Ureter (tissue), 1 donor: ENCODE data around the gene PLA2G6. TPM values are rescaled to one million over a fixed set of nuclear protein-coding genes. Genes with fewer than 3 reads are reported as not detected.
"Not testable (repeated sequence)": the region's sequence is repeated elsewhere in the genome, so short reads cannot be mapped to it uniquely, and the experiment has no call there.

ENCODE experiments used
- DNase-seq: peaks from one replicate; pipeline ENCODE4 v3.0.0-alpha.2; 2020; ENCODE audit warnings: low spot score
- total RNA-seq: library from RNA; stranded (reverse); gene quantifications from one replicate; pipeline ENCODE4 v1.2.4, GENCODE V29; 2023
- donor health status: DM: yes; HTN: yes; CAD: no.

The PLA2G6 gene
- total RNA-seq, 1 donor from 2014 or later = 56.4 TPM

DNA sequence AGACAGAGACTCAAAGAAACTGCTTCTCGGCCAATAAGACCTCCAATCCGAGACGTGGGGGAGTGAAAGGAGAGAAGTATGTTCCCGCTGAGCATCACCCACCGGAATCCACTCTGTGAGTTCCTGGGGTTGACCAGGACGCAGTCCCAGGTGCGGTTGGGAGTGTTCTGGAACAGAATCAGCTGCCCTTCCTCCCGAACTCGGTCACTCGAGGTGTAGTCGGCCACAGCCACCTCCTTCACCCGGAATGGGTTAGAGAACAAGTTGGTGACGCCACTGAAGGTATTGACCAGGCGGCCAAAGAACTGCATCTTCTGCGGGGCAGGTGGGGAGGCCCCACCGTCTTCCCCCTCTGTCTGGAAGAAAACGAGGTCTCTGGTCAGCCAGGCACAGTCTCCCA, 12.5 kb downstream of the PLA2G6 start:
- no peak for DNase-seq

DNA sequence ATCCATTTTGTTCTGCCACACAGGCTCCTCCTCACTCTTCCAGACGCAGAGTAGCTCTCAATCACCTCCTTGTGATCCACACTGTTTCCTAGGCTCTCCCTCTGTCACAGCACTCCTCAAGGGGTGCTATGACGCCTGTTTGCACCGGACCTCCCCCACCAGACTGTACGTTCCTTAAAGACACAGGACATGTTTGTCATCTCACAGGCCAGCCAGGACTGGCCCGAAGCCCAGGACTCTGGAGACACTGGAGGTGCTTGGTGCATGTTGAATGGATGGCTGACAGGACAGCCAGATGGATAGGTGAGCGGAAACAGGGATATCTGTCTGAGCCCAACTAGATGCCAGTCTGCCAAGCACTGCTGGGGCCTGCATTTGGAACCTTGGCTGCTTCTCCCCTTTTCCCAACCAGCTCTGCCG, 13.6 kb downstream of the PLA2G6 start:
- DNase-seq = no peak

DNA sequence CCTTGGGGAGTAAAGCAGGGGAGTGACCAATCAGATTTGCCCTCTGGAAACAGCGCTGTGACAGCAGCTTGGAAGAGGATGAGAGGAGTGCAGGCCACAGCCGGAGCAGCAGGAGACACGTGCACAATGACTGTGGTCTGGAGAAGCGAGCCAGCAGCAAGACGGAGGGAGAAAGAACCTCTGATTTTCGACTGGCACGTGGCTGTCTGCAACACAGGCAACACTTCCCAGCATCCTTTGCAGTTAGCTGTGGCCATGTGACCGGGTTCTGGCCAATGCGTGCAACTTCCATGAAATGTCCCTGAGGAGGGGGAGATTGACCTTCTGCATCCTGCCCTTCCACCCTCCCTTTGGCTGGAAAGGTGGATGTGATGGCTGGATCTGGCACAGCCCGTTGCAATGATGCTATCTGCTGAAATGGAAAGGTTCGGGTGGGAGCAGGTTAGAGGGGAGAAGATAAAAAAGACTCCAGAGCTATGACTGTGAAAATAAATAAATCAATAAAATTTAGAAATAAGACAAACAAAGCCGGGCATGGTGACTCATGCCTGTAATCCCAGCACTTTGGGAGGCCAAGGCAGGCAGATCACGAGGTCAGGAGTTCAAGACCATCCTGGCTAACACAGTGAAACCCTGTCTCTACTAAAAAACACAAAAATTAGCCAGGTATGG, 15.6 kb downstream of the PLA2G6 start:
- DNase-seq = no peak

DNA sequence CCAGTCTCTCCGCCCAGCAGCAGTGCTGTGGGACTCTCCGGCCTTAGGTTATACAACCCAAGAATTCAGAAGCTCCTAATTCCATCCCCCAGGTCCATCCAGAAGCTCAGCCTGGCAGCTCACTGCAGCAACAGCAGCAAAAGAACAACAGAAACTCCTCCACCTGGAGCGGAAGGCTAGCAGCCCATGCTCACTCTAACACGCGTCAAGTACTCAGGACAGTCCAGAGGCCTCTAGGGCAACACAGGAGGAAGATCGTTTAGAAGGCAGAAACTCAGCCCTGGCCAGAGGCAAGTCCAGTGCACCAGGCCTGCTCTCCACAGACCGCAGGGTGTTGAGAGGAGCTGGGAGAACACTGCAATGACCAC, 17.1 kb downstream of the PLA2G6 start:
- no peak for DNase-seq

DNA sequence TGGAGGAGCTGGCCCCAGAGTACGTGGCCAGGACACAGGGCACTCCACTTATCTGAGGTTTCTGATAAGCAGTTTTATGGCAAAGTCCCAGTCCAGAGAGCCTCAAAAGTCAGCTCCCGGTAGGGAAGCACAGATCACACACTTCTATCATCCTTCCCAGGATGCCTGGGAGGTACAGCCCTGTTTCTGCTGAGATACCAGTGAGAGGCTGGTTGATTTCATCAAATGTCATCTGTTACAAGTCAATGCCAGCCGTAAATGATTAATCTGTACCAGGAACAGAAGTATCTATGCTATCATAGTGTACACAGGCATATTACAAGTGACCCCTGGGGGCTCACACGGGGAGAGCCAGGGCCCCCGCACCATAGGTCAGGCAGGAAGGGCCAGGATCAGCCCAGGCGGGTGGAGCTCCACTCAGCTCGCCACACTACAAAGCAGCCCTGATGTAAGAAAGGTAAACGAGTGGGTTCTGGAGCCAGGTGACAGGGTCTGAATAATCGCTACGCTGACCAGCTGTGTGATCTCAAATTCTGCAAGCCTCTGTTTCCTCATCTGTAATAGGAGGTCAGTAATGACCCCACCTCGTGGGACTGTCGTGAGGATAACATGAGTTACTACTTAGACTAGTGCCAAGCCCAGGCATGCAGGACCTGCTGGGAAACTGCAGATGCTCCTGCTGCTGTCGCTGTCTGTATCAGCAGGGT, 17.6 kb downstream of the PLA2G6 start:
- DNase-seq = no peak

DNA sequence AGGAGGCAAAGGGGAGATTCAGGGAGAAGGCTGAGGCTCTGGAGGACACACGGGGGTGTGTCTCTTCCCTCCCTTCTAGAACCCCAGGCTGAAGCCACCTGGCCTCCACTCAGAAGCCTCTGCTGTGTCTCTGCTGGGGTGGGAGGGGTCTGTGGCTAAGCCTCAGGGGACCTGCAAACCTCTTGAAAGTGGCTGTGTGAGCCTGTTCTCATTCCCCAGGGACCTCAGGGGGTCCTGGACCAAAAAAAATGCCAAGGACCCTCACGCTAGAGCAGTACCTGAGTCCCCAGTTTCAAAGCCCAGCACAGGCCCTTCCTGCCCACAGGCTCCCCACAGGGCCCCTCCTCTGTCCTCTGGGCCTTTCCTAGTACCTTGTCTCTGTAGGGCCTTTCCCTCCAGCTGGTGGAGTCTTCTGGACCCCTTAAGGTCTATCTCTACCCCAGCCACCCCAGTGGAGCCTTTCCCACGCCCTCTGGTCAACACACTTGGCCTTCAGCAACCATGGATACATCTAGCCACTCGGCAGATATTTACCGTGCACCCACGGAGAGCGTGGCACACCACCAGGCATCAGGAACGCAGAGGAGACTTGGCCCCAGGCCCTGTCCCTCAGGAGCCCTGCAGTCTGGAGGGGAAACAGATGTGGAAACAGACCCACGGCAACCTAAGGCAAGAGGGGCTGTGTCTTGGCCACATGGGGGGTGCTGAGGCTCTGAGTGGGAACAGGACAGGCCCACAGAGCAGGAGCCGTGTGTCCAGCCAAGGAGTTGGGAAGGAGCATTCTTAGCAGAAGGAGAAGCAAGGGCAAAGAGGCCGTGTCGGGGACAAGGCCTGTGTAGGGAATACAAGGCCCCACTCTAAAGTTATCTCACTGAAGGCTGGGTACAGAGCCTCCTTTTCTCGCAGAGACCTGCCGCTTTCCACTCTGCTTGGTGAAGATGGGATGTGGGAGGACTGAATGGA, 18.5 kb downstream of the PLA2G6 start:
- DNase-seq = no peak

DNA sequence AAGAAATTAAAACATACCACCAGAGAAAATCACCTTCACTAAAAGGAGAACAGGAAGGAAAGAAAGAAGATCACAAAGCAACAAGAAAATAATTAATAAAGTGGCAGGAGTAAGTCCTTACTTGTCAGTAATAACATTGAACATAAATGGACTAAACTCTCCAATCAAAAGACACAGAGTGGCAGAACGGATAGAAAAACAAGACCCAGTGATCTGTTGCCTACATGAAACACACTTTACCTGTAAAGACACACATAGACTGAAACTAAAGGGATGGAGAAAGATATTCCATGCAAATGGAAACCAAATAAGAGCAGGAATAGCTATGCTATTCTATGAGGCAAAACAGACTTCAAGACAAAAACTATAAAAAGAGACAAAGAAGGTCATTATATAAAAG, 25.9 kb downstream of the PLA2G6 start:
- DNase-seq = no peak

DNA sequence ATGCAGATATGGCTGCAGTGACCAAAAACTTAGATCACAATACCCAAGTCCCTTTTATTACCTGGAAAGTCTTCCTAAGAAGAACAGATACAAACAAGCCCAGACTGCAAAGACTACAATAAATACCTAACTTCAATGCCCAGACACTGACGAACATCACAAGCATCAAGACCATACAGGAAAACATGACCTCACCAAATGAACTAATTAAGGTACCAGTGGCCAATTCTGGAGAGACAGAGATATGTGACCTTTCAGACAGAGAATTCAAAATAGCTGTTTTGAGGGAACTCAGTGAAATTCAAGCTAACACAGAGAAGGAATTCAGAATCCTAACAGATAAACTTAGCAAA, 27.1 kb downstream of the PLA2G6 start:
- not testable (repeated sequence) for DNase-seq

DNA sequence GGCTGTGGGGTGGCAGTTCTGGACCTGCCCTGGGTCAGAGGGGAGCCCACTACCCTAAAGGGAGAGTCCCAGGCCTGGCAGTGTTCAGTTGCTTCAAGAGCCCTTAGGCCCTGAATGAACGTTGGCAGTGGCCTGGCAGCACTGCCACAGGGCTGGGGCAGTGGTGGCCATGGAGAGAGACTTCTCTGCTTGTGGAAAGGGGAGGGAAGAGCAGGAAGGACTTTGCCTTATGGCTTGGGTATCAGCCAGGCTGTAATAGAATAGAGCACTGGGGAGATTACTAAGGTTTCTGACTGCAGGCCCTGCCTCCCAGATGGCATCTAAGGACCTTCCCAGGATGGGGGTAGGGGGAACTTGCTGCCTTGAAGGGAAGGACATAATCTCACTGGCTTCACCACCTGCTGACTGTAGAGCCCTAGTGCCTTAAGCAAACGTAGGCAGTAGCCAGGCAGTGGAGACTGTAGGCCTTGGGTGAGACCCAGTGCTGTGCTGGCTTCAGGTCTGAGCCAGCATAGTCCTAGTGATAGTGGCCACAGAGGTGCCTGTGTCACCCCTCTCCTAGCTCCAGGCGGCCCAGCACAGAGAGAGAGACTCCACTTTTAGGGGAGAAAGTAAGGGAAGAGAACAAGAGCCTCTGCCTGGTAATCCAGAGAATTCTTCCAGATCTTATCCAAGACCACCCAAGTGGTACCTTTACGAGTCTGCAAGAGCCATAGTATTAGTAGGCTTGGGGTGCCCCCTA, 27.6 kb downstream of the PLA2G6 start:
- no peak for DNase-seq

DNA sequence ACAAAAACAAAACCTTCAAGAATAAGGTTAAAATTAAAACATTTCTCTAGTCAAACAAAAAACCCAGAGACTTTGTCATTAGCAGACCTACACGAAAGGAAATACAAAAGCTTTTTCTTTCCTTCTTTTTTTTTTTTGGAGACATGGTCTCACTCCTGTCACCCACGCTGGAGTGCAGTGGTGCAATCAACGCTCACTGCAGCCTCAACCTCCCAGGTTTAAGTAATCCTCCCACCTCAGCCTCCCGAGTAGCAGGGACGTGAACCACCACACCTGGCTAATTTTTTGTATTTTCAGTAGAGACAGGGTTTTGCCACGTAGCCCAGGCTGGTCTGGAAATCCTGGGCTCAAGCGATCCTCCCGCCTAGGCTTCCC, 30.5 kb downstream of the PLA2G6 start:
- DNase-seq = no peak

DNA sequence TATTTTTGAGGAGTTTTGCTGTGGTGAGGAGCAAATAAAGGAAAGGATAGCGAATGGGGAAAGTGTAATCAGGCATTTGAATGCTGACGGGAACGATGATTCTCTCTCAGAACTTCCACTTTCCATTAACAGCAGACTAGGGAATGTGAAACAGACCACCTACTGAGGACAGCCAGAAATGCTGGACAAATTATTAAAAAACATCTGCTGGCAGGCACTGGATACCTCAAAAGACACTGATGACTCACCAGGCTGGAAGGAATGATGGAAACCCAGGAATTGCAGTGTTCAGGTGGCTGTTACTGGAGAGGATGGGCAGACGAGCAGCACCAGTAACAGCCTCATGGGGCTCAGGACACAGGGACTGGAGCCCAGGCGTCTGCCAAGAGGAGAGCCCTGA, 33.4 kb downstream of the PLA2G6 start:
- DNase-seq = no peak

DNA sequence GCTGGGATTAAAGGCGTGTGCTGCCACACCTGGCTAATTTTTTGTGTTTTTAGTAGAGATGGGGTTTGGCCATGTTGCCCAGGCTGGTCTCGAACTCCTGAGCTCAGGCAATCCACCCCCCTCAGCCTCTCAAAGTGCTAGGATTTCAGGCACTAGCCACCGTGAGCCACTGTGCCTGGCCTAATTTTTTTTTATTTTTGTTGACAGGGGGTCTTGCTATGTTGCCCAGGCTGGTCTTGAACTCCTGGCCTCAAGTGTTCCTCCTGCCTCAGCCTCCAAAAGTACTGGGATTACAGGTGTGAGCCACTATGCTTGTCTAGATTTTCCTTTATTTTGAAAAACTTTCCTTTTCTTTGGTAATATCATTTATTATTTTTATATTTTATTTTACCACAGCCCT, 35.5 kb downstream of the PLA2G6 start:
- not testable (repeated sequence) for DNase-seq

DNA sequence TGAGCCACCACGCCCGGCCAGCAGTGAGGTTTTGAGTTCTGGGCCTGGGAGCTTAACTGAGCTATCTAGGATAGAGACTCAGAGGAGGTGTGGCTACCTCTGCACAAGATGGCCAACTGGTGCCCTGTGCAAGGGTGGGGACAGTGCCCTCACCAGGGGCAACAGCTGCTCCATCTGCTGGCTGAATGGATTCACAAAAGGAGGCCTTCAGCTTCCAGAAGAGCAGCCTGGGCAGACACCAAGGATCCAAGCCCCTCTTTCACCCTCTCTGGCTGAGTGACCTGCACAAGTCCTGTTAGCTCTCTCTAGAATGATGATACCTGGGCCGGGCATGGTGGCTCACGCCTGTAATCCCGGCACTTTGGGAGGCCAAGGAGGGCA, 37.6 kb downstream of the PLA2G6 start:
- DNase-seq = no peak

DNA sequence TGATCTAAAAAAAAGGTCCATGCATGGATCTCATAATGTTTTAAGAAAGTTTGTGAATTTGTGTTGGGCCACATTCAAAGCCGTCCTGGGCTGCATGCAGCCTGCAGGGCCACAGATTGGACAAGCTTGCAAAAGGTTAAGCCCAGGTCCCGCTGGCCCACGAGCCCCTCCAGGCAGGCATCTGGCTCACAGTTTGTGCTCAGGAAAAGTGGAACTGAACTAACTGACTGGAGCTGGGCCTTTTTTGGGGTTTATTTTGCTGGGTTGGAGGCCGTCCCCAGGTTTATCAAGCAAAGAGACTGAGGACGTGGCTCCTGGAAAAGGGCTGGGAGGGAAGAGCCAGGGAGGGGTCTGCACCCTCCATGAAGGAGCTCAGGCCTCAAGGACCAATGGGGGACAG, 39.0 kb downstream of the PLA2G6 start:
- no peak for DNase-seq

DNA sequence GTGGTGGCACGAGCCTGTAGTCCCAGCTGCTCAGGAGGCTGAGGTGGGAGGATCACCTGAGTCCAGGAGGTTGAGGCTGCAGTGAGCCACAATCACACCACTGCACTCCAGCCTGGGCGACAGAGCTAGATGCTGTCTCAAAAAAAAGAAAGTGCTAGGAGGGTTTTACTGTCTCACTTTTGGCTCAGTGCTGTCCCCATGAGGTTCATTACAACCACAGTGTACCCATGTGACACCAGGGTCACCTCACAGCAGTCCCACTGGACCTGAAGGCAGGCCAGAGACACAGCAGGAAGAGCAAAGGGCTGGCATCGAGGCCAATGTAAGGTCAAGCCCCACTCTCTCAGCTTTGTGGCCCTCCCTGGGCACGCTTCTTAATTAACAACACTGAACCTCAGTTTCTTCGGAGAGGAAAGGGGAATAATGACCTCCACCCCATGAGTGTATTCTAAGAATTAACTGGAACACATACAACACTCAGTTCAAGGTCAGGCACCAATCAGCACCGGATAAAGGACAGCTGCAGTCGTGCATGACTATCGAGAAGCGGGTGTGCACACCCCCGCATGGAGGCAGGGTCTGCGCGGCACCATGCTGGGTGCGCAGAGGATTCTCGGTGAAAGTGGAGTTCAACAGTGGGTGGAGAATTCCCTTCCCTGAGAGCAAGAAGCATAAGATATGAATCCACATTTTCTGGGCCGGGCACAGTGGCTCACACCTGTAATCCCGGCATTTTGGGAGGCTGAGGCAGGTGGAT, 40.2 kb downstream of the PLA2G6 start:
- no peak for DNase-seq

DNA sequence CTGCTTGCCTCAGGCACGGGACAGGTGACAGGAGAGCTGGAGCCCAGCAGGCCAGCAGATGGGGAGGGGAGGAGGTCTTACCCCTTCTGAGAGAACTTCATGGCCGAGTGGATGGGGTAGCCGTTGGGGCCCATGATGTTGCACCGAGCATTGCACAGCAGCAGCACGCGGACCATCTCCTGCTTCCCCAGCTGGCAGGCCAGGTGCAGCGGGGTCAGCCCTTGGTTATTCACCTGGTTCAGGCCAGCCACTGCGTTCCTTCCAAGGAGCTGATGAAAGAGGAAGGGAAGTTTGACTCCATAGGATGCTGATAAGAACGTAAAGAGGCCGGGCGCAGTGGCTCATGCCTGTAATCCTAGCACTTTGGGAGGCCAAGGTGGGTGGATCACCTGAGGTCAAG, 41.7 kb downstream of the PLA2G6 start:
- DNase-seq = no peak

DNA sequence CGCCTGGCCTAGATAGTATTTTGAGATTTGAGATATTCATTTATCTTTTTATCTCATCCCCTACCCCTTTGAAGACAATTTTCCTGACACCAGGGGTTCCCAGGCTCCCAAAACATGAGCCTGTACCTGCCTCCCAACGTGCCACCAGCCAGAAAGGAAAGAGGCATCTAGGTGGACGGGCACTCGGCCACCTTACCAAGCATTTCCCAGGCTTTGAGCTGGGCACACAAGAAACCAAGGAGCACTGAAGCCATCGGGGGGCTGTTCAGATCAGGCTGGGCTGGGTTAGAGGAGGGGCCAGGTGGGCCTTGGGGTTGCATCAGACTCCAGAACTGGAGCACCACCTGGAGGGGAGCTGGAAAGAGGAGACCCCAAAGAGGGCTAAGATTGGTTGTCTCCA, 42.7 kb downstream of the PLA2G6 start:
- no peak for DNase-seq

DNA sequence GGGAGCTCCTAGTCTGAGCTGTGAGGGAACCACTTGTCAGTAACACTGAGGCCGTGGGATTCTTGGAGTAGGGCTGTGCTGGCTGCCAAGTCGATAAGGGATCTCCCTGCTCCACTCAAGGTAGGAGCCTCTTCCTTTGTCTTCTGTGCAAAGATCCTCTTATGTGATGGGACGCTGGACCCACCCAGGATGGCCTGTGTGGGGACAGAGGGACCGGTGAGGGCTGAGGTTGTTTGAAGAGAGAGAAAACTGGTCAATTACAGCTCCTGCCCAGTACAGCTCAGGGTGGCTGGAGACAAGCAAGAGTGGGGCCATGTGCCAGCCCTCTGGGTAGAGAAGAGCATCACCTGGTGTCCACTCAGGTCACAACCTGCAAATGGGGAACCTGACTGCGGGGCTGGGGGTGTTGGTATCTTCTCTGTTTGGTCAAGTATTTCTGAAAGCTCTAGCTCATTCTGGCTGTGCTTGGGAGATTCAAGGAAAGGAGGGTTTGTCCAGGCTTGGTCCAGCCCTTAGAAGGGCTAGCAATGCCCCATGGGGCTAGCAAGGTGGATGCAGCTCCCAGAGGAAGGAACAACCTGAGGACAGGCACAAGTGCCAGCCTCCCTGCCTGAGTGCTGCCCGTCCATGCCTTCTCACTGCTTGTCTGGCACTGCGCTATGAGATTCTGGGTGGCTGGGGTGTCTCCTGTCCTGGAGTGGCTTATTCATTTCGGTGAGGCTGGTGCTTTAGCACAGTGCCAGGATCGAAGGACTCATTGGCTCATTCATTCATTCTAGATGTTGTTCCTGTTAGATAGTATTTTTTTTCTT, 43.5 kb downstream of the PLA2G6 start:
- DNase-seq = no peak

DNA sequence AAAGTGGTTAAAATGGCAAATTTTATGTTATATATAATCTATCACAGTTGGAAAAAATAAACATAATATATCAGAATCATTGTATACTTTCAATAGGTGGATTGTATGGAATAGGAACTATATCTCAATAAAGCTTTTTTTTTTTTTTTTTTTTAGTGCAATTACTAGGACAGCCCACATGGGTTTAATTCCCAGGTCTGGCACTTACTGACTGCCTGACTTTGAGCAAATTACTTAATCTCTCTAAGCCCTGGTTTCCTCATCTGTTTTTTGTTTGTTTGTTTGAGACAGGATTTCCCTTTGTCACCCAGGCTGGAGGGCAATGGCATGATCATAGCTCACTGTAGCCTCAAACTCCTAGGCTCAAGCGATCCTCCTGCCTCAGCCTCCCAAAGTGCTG, 45.0 kb downstream of the PLA2G6 start:
- DNase-seq = no peak

DNA sequence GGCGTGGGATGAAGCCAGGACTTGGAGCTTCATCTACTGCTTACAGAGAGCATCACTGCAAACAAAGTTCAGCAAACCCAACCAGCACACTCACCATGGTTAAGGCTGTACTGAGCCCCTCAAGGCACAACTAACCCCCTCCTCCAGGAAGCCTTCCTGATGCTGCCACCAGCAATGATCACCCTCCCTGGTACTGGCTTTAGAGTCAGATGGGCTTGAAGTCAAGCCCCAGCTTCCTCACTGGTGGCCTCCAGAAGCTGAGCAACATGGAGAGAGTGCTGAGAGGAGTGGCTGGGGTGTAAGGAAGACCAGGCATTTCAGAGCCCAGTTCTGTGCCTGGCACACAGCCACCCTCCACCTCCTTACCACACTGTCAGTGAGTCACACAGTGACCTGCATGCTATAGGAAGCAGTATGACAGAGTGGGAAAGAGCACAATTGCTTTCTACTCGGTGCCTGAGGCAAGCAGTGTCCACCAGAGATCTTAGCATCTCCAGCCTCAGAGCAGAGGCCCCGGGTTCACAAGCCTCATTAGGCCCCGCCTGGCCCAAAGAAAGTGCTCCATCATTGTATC, 46.4 kb downstream of the PLA2G6 start:
- DNase-seq = no peak
